Measurements from ENCODE around the gene IFT20. TPM values are rescaled to one million over a fixed set of nuclear protein-coding genes. Genes with fewer than 3 reads are reported as not detected.
A peak's percentile ranks its signal among the peaks of the same experiment; 100 is the strongest.

Gene IFT20
- total and polyA plus RNA-seq, 2 of the 13 experiments (the other 11 are each of a cell fraction or from before 2014, with no cell fraction given) = 28.0 to 37.8 TPM

DNA sequence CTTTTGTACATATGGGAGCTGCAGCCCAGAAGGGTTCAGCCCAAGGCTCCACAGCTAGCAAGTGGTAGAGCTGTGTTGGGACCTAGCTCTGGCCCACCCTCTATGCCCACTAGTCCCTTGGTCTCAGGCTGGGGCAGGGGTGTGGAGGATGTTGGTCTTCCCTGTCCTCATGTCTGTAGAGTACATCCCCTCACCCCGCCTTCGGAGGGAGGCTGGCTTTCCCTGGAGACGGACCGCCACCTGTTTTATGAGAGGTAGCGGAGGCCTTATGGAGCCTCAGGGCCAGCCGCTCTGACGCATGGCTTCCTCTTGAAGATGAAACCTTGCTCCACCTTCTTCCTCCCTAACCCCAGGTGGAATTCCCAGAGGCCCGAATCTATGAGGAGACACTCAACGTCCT is 8.7 kb upstream of the IFT20 start:
- FAIRE-seq (no peak), DNase-seq (ENCODE audit: low spot score) (no peak), ATAC-seq (no peak)
- in situ Hi-C loops (cut with HindIII; ENCODE audit: extremely low pct_ligation_motif_present, low pct_unique_long_range_greater_than_20kb) = no loop called here
- peaks cover 26% of the 10 kb centered on the region for H3K4me1 ChIP-seq (ENCODE audit: insufficient read depth, low read length)
- intact Hi-C loops (cut with micrococcal nuclease; ENCODE audit: unreplicated experiment) = no loop called here
- ChIA-PET POLR2A (interaction anchor here (1.2 to 5.7 kb wide), 2 partner anchors 8 to 73 kb away, joined by 4 to 68 read pairs; partner anchors contain the start of genes IFT20 and TNFAIP1), CTCF (ENCODE audit: low intra/inter-chr PET ratio, low total read pairs) (no interaction called here)
- H3K79me2 ChIP-seq (ENCODE audit: insufficient read depth, low read length) = no peaks in the 10 kb centered on the region
- no peak overlapping the region for H3K27ac ChIP-seq (ENCODE audit: extremely low read length, insufficient read depth, low read length)
- H3K27me3 ChIP-seq (ENCODE audit: control insufficient read depth in 1 of 2, insufficient read depth in 2 of 2, low read length in 2 of 2) = no peaks in the 10 kb centered on the region
- TF ChIP-seq, protein P1, sequence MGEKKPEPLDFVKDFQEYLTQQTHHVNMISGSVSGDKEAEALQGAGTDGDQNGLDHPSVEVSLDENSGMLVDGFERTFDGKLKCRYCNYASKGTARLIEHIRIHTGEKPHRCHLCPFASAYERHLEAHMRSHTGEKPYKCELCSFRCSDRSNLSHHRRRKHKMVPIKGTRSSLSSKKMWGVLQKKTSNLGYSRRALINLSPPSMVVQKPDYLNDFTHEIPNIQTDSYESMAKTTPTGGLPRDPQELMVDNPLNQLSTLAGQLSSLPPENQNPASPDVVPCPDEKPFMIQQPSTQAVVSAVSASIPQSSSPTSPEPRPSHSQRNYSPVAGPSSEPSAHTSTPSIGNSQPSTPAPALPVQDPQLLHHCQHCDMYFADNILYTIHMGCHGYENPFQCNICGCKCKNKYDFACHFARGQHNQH (CRISPR knock-in tag; IDR thresholded peaks at IDR 0.05) = no peak
- TF ChIP-seq, protein P2, sequence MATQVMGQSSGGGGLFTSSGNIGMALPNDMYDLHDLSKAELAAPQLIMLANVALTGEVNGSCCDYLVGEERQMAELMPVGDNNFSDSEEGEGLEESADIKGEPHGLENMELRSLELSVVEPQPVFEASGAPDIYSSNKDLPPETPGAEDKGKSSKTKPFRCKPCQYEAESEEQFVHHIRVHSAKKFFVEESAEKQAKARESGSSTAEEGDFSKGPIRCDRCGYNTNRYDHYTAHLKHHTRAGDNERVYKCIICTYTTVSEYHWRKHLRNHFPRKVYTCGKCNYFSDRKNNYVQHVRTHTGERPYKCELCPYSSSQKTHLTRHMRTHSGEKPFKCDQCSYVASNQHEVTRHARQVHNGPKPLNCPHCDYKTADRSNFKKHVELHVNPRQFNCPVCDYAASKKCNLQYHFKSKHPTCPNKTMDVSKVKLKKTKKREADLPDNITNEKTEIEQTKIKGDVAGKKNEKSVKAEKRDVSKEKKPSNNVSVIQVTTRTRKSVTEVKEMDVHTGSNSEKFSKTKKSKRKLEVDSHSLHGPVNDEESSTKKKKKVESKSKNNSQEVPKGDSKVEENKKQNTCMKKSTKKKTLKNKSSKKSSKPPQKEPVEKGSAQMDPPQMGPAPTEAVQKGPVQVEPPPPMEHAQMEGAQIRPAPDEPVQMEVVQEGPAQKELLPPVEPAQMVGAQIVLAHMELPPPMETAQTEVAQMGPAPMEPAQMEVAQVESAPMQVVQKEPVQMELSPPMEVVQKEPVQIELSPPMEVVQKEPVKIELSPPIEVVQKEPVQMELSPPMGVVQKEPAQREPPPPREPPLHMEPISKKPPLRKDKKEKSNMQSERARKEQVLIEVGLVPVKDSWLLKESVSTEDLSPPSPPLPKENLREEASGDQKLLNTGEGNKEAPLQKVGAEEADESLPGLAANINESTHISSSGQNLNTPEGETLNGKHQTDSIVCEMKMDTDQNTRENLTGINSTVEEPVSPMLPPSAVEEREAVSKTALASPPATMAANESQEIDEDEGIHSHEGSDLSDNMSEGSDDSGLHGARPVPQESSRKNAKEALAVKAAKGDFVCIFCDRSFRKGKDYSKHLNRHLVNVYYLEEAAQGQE (IDR thresholded peaks at IDR 0.05; ENCODE audit: borderline replicate concordance in 1 of 2, low read depth in 1 of 2, low read length in 2 of 2) = no peak
- no peak for TF ChIP-seq ZSCAN9 (CRISPR knock-in tag; IDR thresholded peaks at IDR 0.05; ENCODE audit: borderline replicate concordance)
- peak; percentile 29; the same call in 1 of the 2 replicates for TF ChIP-seq POLR2G (IDR thresholded peaks at IDR 0.05; ENCODE audit: low read depth, low read length)
- TF ChIP-seq KDM2A (CRISPR knock-in tag; IDR thresholded peaks at IDR 0.05; ENCODE audit: borderline replicate concordance, low read depth) = no peak
- no peak for TF ChIP-seq ZNF883 (CRISPR knock-in tag; IDR thresholded peaks at IDR 0.05; ENCODE audit: not compliant biosample characterization)
- H3K36me3 ChIP-seq (replicated peaks in 1 of 2; ENCODE audit: control insufficient read depth in 1 of 2, insufficient read depth in 2 of 2, low read length in 2 of 2) = peaks cover 30 to 67% of the 10 kb centered on the region in 2 experiments
- no peaks in the 10 kb centered on the region for H3K9me3 ChIP-seq (ENCODE audit: low read length)
- BruUV-seq (replicated peaks) = no TSS peak
- H2AFZ ChIP-seq (ENCODE audit: low read length) = no peak overlapping the region
- no peak overlapping the region for H3K9ac ChIP-seq (ENCODE audit: insufficient read depth, low read depth, low read length)
- no peaks in the 10 kb centered on the region; the same call in 1 of the 2 replicates for H4K20me1 ChIP-seq (ENCODE audit: insufficient read depth, low read length)
- no peak overlapping the region for H3K4me2 ChIP-seq (ENCODE audit: low read depth, low read length)
- 100% methylated on average over 2 of the region's 9 CpGs for WGBS (ENCODE audit: low lambda C conversion rate)
- no peak overlapping the region for H3K4me3 ChIP-seq (replicated peaks in 1 of 3; ENCODE audit: insufficient read depth in 1 of 3, low read depth in 2 of 3, low read length in 3 of 3)

All from HepG2 (cell line).